Activated CD4-positive, alpha-beta T cell treated with anti-CD3 and anti-CD28 coated beads for 1 hour (primary cell): ENCODE results near the gene KCNG3.

Experiments
- DNase-seq: peaks from one replicate; pipeline ENCODE4 v3.0.0-alpha.2; 2020

Gene KCNG3

GRCh38 chr2:42480402-42480801 is 13.4 kb downstream of the KCNG3 start:
- no peak for DNase-seq

GRCh38 chr2:42474765-42475454 is 18.9 kb downstream of the KCNG3 start:
- no peak for DNase-seq

- DNase-seq: no peak
These were observed 23.1 kb downstream of the KCNG3 start for GRCh38 chr2:42470706-42471105.

GRCh38 chr2:42464631-42465030 is 29.2 kb downstream of the KCNG3 start:
- DNase-seq: no peak

GRCh38 chr2:42463570-42463969 is 30.2 kb downstream of the KCNG3 start:
- no peak for DNase-seq

- DNase-seq: no peak
These were observed 34.5 kb downstream of the KCNG3 start for GRCh38 chr2:42459296-42459695.

GRCh38 chr2:42458396-42458795 is 35.4 kb downstream of the KCNG3 start:
- no peak for DNase-seq

- no peak for DNase-seq
These were observed 36.8 kb downstream of the KCNG3 start for GRCh38 chr2:42457011-42457410.

- no peak for DNase-seq
These were observed 37.5 kb downstream of the KCNG3 start for GRCh38 chr2:42456126-42456839.

- no peak for DNase-seq
These were observed 41.2 kb downstream of the KCNG3 start for GRCh38 chr2:42452545-42452944.

- no peak for DNase-seq
These were observed 43.6 kb downstream of the KCNG3 start for GRCh38 chr2:42450136-42450535.

GRCh38 chr2:42449163-42450087 is 44.4 kb downstream of the KCNG3 start:
- DNase-seq: no peak

GRCh38 chr2:42448163-42448562 is 45.6 kb downstream of the KCNG3 start:
- DNase-seq: no peak

GRCh38 chr2:42446503-42447271 is 47.1 kb downstream of the KCNG3 start:
- DNase-seq: no peak

GRCh38 chr2:42443718-42444399 is 49.9 kb downstream of the KCNG3 start:
- no peak for DNase-seq

GRCh38 chr2:42442774-42443173 is 51.0 kb downstream of the KCNG3 start:
- no peak for DNase-seq

- DNase-seq: no peak
These were observed 55.1 kb downstream of the KCNG3 start for GRCh38 chr2:42438685-42439084.

GRCh38 chr2:42436370-42436769 is 57.4 kb downstream of the KCNG3 start:
- no peak for DNase-seq

- DNase-seq: no peak
These were observed 58.2 kb downstream of the KCNG3 start for GRCh38 chr2:42435628-42436027.

GRCh38 chr2:42430188-42430587 is 63.6 kb downstream of the KCNG3 start:
- no peak for DNase-seq

- DNase-seq: no peak
These were observed 64.4 kb downstream of the KCNG3 start for GRCh38 chr2:42429352-42429751.

- DNase-seq: no peak
These were observed 68.1 kb downstream of the KCNG3 start for GRCh38 chr2:42425697-42426096.
